ENCODE results near the gene CD209.
"Not testable (repeated sequence)": the region's sequence is repeated elsewhere in the genome, so short reads cannot be mapped to it uniquely, and the experiment has no call there.

CD209 gene

GRCh38 chr19:7771072-7771471 is 23.7 kb upstream of the CD209 start:
- DNase-seq (ENCODE audit: insufficient read length, low spot score) (no peak), FAIRE-seq (no peak)

DNA sequence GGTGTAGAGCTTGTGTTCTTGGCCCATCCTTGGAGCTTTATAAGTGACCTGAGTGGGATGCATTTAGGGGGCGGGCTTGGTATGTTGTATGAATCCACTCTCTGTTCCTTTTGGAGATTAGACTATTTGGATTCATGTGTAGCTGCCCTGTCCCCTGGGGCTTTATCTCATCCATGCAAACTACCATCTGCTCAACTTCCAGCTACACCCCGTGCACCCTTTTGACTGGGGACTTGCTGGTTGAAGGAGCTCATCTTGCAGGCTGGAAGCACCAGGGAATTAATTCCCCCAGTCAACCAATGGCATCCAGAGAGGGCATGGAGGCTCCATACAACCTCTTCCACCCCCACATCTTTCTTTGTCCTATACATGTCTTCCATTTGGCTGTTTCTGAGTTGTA is 21.8 kb upstream of the CD209 start:
- DNase-seq (ENCODE audit: insufficient read length, low spot score), result no peak
- FAIRE-seq, result no peak

DNA sequence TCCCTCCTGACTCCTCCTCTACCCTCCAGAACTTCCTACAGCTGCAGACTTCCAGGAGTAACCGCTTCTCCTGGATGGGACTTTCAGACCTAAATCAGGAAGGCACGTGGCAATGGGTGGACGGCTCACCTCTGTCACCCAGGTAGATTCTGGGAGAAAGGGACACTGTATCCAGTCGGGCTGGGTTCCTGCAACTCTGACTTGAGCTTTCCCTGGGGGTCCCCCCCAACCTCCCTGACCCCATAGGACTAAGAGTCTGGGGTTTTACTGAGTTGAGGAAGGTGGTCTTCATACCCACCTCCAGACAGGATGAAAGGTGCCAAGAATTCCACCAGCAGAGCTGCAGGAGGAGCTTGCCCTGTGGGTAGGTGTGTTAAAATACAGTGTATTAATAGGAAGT is 20.2 kb upstream of the CD209 start:
- DNase-seq (ENCODE audit: insufficient read length, low spot score), result no peak
- no peak for FAIRE-seq

GRCh38 chr19:7766535-7766934 is 19.2 kb upstream of the CD209 start:
- FAIRE-seq (no peak), DNase-seq (ENCODE audit: insufficient read length, low spot score) (no peak)

DNA sequence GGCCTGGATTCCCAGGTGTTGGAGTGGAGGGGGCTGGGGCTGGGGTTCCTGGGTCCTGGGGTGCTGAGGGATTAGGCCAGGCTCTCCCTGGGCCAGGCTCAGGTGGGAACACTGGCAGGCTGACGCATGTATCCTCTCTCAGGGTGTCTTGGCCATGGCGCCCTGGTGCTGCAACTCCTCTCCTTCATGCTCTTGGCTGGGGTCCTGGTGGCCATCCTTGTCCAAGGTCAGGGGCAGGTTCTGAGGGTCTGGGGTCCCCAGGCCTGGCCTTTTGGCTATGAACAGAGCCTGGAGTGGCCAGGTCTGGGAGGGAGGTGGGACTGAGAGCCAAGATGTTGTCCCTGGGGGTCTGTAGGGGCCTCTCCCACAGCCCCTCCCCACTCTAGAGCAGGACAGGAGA is 17.7 kb upstream of the CD209 start:
- not testable (repeated sequence) for FAIRE-seq

DNA sequence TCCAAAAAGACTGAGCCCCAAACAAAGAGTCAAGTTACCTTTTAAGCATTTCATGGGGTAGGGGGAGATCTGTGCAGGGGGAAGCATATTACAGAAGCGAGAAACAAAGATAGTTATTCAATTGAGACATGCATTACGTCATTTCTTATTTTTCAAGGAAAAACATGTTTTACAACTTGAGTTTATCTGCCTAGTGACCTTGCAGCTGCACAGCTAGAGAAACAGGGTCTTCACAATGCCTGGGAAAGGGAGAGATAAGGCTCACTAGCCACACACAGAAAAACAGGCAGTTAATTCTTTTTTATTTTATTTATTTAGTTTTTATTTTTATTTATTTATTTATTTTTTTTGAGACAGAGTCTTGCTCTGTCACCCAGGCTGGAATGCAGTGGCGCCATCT is 16.8 kb upstream of the CD209 start:
- not testable (repeated sequence) for FAIRE-seq; DNase-seq (ENCODE audit: insufficient read length, low spot score)

More for the DNA sequence above, 17.7 kb upstream of the CD209 start:
- not testable (repeated sequence) for DNase-seq (ENCODE audit: insufficient read length, low spot score)

DNA sequence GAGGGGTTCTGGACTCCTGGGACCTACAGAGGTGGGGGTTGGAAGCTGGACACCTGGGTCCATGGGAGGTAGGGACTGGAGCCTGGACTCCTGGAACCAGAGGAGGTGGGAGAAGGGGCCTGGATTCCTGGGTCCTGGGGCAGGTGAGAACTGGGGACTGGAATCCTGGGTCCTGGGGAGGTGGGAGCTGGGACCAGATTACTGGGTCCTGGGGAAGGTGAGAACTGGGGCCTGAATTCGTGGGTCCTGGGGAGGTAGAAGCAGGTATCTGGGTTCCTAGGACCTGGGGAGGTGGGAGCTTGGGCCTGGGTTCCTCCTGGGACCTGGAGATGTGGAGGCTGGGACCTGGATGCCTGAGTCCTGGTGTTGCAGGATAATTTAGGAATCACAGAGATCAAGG is 16.4 kb upstream of the CD209 start:
- DNase-seq (ENCODE audit: insufficient read length, low spot score) (no peak), FAIRE-seq (no peak)

- FAIRE-seq (no peak), DNase-seq (ENCODE audit: insufficient read length, low spot score) (no peak)
These were observed 15.5 kb upstream of the CD209 start, which contains the start of gene CLEC4M for GRCh38 chr19:7762719-7763293. TSS of gene CLEC4M (plus strand) at chr19:7763243. CDS start at chr19:7763267, 24 bp downstream.

DNA sequence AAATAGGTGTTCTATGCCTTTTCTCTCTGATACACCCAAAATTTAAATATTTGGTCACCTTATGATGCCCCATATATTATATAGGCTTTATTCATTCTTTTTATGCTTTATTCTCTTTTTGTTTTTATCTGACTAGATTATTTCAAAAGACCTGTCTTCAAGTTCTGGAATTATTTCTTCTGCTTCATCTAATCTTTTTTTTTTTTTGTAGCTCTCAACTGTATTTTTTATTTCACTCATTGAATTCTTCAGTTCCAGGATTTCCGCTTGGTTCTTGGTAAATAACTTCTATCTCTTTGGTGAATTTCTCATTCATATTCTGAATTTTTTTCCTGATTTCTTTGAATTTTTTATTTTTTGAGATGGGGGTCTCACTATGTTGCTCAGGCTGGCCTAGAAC is 11.8 kb upstream of the CD209 start:
- DNase-seq (ENCODE audit: insufficient read length, low spot score) (no peak), FAIRE-seq (no peak)

GRCh38 chr19:7757358-7757757 is 10.0 kb upstream of the CD209 start:
- DNase-seq (ENCODE audit: insufficient read length, low spot score) (no peak), FAIRE-seq (peak; percentile 21)

DNA sequence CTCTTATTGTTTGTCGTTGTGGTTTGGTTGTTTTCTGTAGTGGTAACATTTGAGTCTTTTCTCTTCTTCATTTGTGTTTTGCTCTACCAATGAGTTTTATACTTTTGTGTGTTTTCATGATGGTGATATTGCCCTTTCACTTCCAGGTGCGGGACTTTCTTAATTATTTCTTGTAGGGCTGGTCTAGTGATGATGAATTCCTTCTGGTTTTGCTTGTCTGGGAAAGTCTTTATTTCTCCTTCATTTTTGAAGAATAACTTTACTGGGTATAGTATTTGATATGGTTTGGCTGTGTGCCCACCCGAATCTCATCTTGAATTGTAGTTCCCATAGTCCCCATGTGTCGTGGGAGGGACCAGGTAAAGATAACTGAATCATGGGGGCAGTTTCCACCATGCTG is 8.9 kb upstream of the CD209 start:
- FAIRE-seq (no peak), DNase-seq (ENCODE audit: insufficient read length, low spot score) (no peak)

DNA sequence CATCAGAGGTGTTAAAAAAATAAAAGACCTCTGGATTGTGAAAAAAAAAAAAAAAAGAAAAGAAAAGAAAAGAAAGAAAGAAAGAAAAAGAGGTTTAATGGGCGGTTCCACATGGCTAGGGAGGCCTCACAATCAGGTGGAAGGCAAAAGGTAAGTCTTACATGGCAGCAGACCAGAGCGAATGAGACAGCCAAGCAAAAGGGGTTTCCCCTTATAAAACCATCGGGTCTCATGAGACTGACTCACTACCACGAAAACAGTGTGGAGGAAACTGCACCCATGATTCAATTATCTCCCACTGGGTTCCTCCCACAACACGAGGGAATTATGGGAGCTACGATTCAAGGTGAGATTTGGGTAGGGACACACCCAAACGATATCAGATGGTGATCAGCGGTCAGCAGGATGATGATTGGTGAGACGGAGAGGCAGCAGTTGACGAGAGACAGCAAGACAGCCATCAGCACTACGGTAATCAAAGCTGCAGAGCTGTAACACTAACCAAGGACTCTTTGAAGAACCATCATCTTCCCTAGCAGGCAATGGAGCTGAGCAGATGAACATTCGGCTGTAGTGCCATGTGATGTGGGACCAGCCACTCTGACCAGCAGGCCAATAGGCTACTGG is 3.9 kb upstream of the CD209 start:
- no peak for DNase-seq (ENCODE audit: insufficient read length, low spot score)
- FAIRE-seq, result peak; percentile 59

GRCh38 chr19:7748756-7749155 is 1.4 kb upstream of the CD209 start:
- no peak for DNase-seq (ENCODE audit: insufficient read length, low spot score)

DNA sequence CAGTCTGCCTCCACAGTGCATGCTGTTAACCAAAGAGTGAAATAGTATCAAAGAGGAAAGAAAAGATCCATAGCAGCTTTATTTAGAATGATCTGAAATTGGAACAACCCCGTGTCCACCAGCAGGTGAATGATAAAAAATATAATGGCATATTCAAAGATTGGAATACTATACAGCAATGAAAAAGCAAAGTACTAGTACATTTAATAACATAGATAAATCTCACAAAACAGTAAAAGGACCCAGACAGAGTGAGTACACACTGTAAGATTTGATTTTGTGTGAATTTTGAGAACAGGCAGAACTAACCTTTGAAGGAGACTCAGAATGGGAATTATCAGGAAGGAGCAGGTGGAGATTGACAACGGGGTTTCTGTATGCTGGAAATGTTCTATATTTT is 837 bp upstream of the CD209 start:
- DNase-seq (ENCODE audit: insufficient read length, low spot score) (no peak), FAIRE-seq (no peak)

More at GRCh38 chr19:7748756-7749155, 1.4 kb upstream of the CD209 start:
- FAIRE-seq, result no peak

DNA sequence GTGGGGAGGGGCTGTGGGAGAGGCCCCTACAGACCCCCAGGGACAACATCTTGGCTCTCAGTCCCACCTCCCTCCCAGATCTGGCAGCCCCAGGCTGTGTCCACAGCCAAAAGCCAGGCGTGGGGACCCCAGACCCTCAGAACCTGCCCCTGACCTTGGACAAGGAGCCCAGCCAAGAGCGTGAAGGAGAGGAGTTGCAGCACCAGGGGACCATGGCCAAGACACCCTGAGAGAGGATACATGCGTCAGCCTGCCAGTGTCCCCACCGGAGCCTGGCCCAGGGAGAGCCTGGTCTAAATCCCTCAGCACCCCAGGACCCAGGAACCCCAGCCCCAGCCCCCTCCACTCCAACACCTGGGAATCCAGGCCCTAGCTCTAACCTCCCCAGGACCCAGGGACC is 1.0 kb downstream of the CD209 start:
- FAIRE-seq; DNase-seq (ENCODE audit: insufficient read length, low spot score): not testable (repeated sequence)

DNA sequence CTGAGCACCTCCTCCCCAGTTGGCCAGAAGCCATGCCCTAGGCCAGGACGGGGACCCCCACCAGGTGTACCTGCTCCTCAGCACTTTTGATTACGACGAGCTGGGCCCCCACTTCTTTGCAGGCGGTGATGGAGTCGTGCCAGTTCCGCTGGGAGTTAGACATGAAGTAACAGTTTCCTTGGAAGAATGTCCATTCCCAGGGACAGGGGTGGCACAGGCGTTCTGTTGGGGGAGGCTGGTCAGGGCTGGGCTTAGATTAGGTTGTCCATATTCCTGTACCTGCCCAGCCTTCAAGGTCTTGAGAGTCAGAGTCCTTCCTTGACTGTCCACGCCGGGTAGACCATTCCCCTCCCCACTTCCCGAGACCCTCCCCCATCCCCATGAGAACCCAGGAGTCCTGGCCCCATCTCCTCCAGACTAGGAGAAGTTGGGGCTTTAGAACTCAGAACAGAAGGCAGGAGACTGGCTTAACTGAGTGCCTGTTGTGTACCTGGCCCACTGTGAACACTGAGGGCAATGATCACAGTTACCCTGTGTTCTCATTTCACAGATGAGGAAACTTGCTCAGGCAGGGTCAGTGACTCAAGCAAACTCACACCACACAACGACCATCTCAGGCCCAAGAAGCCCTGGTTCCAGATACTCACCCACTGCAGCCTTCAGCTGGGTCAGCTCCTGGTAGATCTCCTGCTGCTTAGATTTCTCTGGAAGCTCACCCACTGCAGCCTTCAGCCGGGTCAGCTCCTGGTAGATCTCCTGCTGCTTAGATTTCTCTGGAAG is 2.3 kb downstream of the CD209 start:
- DNase-seq (ENCODE audit: insufficient read length, low spot score) (no peak), FAIRE-seq (peak; percentile 18)

- DNase-seq (ENCODE audit: insufficient read length, low spot score) (no peak), FAIRE-seq (peak; percentile 8)
These were observed 3.0 kb downstream of the CD209 start for GRCh38 chr19:7744199-7744786.

- DNase-seq (ENCODE audit: insufficient read length, low spot score) (peak; percentile 61), FAIRE-seq (peak; percentile 72)
These were observed 3.9 kb downstream of the CD209 start for GRCh38 chr19:7743425-7743841.

DNA sequence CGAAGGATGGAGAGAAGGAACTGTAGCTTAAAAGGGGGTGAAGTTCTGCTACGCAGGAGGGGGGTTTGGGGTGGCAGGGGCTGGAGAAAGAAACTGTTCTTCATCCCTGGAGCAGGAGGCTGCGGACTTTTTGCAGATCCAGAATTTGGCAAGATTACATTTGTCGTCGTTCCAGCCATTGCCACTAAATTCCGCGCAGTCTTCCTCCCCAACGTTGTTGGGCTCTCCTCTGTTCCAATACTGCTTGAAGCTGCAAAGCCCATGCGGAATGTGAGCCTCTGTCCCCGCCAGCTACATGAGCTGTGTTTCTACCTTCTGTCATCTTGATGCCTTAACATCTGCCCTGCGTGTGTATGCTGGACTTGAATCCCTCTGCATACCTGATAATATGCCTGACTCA is 4.3 kb downstream of the CD209 start:
- FAIRE-seq, result no peak
- no peak for DNase-seq (ENCODE audit: insufficient read length, low spot score)

DNA sequence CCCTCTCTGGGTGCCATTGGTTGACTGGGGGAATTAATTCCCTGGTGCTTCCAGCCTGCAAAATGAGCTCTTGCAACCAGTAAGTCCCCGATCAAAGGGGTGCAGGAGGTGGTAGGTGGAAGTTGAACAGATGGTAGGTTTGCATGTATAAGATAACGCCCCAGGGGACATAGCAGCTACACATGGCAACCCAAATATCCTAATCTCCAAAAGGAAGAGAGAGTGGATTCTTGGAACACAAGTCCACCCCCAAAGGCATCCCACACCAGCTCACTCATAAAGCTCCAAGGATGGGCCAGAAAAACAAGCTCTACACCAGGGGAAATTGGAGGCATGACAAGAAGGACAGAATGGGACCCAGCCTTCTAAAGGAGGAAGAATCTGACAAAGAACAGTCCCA is 4.8 kb downstream of the CD209 start:
- peak; percentile 11 for FAIRE-seq

GRCh38 chr19:7740682-7741054 is 6.7 kb downstream of the CD209 start:
- FAIRE-seq, result no peak

More for the DNA sequence above, 4.8 kb downstream of the CD209 start:
- DNase-seq (ENCODE audit: insufficient read length, low spot score), result no peak

More at GRCh38 chr19:7740682-7741054, 6.7 kb downstream of the CD209 start:
- no peak for DNase-seq (ENCODE audit: insufficient read length, low spot score)
